CD4-positive, alpha-beta T cell (primary cell): Measurements from ENCODE around the gene VPS9D1. TPM values are rescaled to one million over a fixed set of nuclear protein-coding genes. Genes with fewer than 3 reads are reported as not detected.
A peak's percentile ranks its signal among the peaks of the same experiment; 100 is the strongest.

Experiments
- ATAC-seq: fragments of 200-7000 bp; cut with Tn5 transposase; one replicate; pipeline ENCODE4 v1.10.0; 2022; ENCODE audit warnings: mild to moderate bottlenecking; ENCODE audit not compliant: poor library complexity
- CTCF ChIA-PET: fragments of 350-600 bp; sonication (Branson Sonifier 250); formaldehyde crosslinking; loops from one replicate; lab custom pipeline; 2021; ENCODE audit warnings: antibody characterized with exemption, inconsistent platforms; lab: Charles Lee
- POLR2A ChIA-PET: fragments of 350-600 bp; sonication (Branson Sonifier 250); formaldehyde crosslinking; loops from one replicate; lab custom pipeline; 2021; ENCODE audit warnings: antibody characterized with exemption, inconsistent platforms; lab: Charles Lee
- DNase-seq, 14 experiments: peaks; one replicate each; pipeline ENCODE4 v3.0.0-alpha.2; 2013 to 2020; ENCODE audit warnings: mixed read lengths in 2 of 14
- H3K27ac ChIP-seq, 2 donors: one replicate each; pipeline versions ENCODE4 v1.5.1 to v1.7.0; 2013; ENCODE audit warnings: low read length in 2 of 2, low read depth in 1 of 2, mild to moderate bottlenecking in 1 of 2
- H3K27me3 ChIP-seq, 2 experiments: 1 replicate in 1 of 2; 2 replicates in 1 of 2; pipeline versions ENCODE4 v1.6.1 to v1.7.0; 2013; ENCODE audit warnings: low read length in 2 of 2, control low read depth in 1 of 2, mild to moderate bottlenecking in 1 of 2, moderate library complexity in 1 of 2; ENCODE audit not compliant: insufficient read depth in 2 of 2, control insufficient read depth in 1 of 2
- H3K36me3 ChIP-seq: one replicate; pipeline ENCODE4 v1.6.1; 2013; ENCODE audit warnings: low read length, control low read depth; ENCODE audit not compliant: insufficient read depth
- H3K4me1 ChIP-seq: one replicate; pipeline ENCODE4 v1.6.1; 2013; ENCODE audit warnings: low read length, control low read depth; ENCODE audit not compliant: insufficient read depth
- H3K4me3 ChIP-seq: one replicate; pipeline ENCODE4 v1.5.1; 2013; ENCODE audit warnings: mild to moderate bottlenecking, low read length, moderate library complexity
- H3K9me3 ChIP-seq, 2 experiments: 1 replicate in 1 of 2; 2 replicates in 1 of 2; pipeline versions ENCODE4 v1.6.1 to v1.7.0; 2013; ENCODE audit warnings: low read length in 2 of 2, mild to moderate bottlenecking in 2 of 2, control low read depth in 1 of 2, moderate library complexity in 1 of 2; ENCODE audit not compliant: control insufficient read depth in 1 of 2, insufficient read depth in 1 of 2
- H3K27ac Mint-ChIP-seq: one replicate; pipeline ENCODE4 v1.8.0; 2020; ENCODE audit warnings: mixed read lengths
- H3K27me3 Mint-ChIP-seq: one replicate; pipeline ENCODE4 v1.8.0; 2021; ENCODE audit warnings: mixed read lengths
- H3K36me3 Mint-ChIP-seq: one replicate; pipeline ENCODE4 v1.8.0; 2021; ENCODE audit warnings: low read depth, mixed read lengths
- H3K4me1 Mint-ChIP-seq: one replicate; pipeline ENCODE4 v1.8.0; 2021; ENCODE audit warnings: low read depth, mixed read lengths
- H3K4me3 Mint-ChIP-seq: one replicate; pipeline ENCODE4 v1.8.0; 2020; ENCODE audit warnings: mild to moderate bottlenecking, mixed read lengths
- H3K9me3 Mint-ChIP-seq: one replicate; pipeline ENCODE4 v1.8.0; 2020; ENCODE audit warnings: mixed read lengths
- intact Hi-C, 2 experiments: fragments of 100-400 bp; cut with DNase I in 1 of 2; cut with micrococcal nuclease in 1 of 2; formaldehyde crosslinking; loops; one replicate each; pipeline versions ENCODE4 v1.15.1 to v1.9.0; 2023 to 2025; cut with DNase I, micrococcal nuclease
- total RNA-seq, 174 experiments: library from RNA in 2 of 174; stranded (reverse) in 2 of 174; gene quantifications; one replicate each; pipeline ENCODE4 v1.2.3 and lab custom pipeline; 2021 to 2026
- TF ChIP-seq, protein P1 (sequence below): fragments of 200-600 bp; IDR thresholded peaks from one replicate; pipeline ENCODE4 v1.8.0; 2022; ENCODE audit warnings: antibody characterized with exemption, mild to moderate bottlenecking

The VPS9D1 gene
- total RNA-seq, 2 experiments from 2014 or later = 18.5 to 21.8 TPM

DNA sequence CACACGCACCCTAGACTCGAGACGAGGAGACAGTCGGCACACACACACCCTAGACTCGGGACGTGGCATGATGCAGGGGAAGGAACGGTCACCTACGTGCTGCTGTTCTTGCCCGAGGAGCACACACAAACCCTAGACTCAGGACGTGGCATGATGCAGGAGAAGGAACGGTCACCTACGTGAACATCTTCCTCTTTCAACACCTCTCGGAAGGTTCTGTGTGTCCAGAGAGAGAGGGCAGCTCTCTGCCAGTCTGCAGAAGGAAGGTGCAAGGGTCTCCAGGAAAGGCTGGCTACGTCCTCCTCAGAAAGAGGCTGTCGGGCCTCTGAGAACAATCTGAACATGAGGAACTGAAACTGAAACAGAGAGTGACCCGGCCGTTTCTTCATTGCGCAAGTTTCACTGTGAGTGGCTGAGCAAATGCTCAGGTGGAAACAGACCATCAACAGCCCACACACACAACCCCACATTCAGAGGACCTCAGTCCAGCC is 44.1 kb upstream of the VPS9D1 start:
- Mint-ChIP-seq H3K36me3 (peaks cover 4% of the 10 kb centered on the region), H3K9me3 (no peaks in the 10 kb centered on the region), H3K4me1 (peaks cover 29% of the 10 kb centered on the region), H3K27ac (peak overlapping the region; percentile 83), H3K27me3 (no peaks in the 10 kb centered on the region), H3K4me3 (peak overlapping the region; percentile 61)
- ChIA-PET POLR2A (interaction anchor here (1.2 to 1.7 kb wide), 2 partner anchors 24 to 64 kb away, joined by 3 to 4 read pairs; partner anchors contain the start of gene SPATA2L), CTCF (interaction anchor here (1.9 kb wide), 1 partner anchor 64 kb away, joined by 4 read pairs; no protein-coding TSS in a partner anchor)
- Histone ChIP-seq H3K4me3 (peak overlapping the region; percentile 54), H3K27me3 (no peaks in the 10 kb centered on the region), H3K27ac (peak overlapping the region; percentile 30 to 61), H3K4me1 (peaks cover 51% of the 10 kb centered on the region), H3K9me3 (no peaks in the 10 kb centered on the region), H3K36me3 (peaks cover 1% of the 10 kb centered on the region)
- ATAC-seq (peak; percentile 48), DNase-seq (peak in 7 of 14 experiments; percentile 7 to 80 (median 49))
- TF ChIP-seq, protein P1, sequence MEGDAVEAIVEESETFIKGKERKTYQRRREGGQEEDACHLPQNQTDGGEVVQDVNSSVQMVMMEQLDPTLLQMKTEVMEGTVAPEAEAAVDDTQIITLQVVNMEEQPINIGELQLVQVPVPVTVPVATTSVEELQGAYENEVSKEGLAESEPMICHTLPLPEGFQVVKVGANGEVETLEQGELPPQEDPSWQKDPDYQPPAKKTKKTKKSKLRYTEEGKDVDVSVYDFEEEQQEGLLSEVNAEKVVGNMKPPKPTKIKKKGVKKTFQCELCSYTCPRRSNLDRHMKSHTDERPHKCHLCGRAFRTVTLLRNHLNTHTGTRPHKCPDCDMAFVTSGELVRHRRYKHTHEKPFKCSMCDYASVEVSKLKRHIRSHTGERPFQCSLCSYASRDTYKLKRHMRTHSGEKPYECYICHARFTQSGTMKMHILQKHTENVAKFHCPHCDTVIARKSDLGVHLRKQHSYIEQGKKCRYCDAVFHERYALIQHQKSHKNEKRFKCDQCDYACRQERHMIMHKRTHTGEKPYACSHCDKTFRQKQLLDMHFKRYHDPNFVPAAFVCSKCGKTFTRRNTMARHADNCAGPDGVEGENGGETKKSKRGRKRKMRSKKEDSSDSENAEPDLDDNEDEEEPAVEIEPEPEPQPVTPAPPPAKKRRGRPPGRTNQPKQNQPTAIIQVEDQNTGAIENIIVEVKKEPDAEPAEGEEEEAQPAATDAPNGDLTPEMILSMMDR = no peak
- intact Hi-C loops = no loop called here

DNA sequence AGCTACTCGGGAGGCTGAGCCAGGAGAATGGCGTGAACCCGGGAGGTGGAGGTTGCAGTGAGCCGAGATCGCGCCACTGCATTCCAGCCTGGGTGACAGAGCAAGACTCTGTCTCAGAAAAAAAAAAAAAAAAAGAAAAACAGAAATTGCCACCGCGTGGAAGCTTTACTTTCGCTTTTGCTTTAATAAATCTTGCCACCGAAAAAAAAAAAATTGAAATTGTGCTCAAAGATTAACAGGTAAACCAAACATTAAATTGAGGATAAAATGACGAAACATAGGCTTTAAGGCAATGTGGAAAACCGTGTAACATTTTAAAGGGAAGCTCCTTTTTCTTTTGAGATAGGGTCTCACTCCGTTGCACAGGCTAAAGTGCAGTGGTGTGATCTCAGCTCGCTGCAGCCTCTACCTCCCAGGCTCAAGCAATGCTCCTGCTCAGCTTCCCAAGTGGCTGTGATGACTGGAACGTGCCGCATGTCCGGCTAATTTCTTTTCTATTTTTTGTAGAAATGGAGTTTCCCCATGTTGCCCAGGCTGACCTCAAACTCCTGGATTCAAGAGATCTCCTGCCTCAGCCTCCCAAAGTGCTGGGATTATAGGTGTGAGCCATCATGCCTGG is 40.7 kb upstream of the VPS9D1 start:
- H3K9me3 ChIP-seq = no peaks in the 10 kb centered on the region
- TF ChIP-seq, protein P1 = no peak
- H3K36me3 ChIP-seq = no peaks in the 10 kb centered on the region
- peaks cover 29% of the 10 kb centered on the region for H3K4me1 Mint-ChIP-seq
- H3K4me3 ChIP-seq = peak overlapping the region; percentile 48
- no peaks in the 10 kb centered on the region for H3K9me3 Mint-ChIP-seq
- POLR2A ChIA-PET = interaction anchor here (0.7 to 2.3 kb wide), 16 partner anchors 12 to 112 kb away, joined by 3 to 30 read pairs (median 3); partner anchors contain the start of genes TCF25 and VPS9D1
- peaks cover 4% of the 10 kb centered on the region for H3K36me3 Mint-ChIP-seq
- CTCF ChIA-PET = interaction anchor here (0.7 to 2.0 kb wide), 7 partner anchors 18 to 253 kb away, joined by 3 to 13 read pairs (median 5); partner anchors contain the start of gene SPG7
- H3K4me1 ChIP-seq = peaks cover 65% of the 10 kb centered on the region
- H3K27ac Mint-ChIP-seq = peak overlapping the region; percentile 88
- intact Hi-C loops = no loop called here
- H3K27me3 ChIP-seq = no peaks in the 10 kb centered on the region
- no peaks in the 10 kb centered on the region for H3K27me3 Mint-ChIP-seq
- DNase-seq = peak in 4 of 14 experiments; percentile 41 to 66 (median 49)
- peak; percentile 68 for ATAC-seq
- H3K27ac ChIP-seq = peak overlapping the region in 1 of 2 donors; percentile 24
- H3K4me3 Mint-ChIP-seq = peak overlapping the region; percentile 87

DNA sequence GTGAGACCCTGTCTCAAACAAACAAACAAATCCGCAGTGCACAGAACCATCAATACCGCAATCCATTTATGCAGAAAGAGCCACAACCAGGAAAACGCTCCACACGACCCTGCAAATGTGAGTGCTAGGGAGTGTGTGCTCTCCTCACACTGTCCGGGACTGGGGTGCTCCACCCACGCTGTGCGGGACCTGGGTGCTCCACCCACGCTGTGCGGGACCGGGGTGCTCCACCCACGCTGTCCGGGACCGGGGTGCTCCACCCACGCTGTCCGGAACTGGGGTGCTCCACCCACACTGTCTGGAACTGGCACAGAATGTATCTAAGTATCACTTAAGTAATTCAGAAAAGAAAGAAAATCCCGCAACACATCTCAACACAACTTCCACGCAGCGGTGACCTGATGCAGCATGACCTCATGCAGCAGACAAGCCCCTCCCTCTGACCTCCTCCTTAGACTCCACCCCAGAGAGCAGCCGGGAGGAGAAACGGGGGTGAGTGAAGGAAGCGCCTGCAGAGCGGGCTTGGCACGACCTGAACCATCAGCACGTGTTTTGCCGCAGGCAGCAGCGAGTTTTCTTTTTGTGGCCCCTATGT is 39.1 kb upstream of the VPS9D1 start:
- ChIA-PET CTCF (interaction anchor here (0.6 kb wide), 1 partner anchor 443 kb away, joined by 3 read pairs; no protein-coding TSS in a partner anchor), POLR2A (interaction anchor here (1.0 to 1.3 kb wide), 2 partner anchors 30 to 36 kb away, joined by 4 read pairs; no protein-coding TSS in a partner anchor)
- peak overlapping the region; percentile 87 for H3K4me3 Mint-ChIP-seq

More for the DNA sequence above, 39.1 kb upstream of the VPS9D1 start:
- Histone ChIP-seq H3K36me3 (no peaks in the 10 kb centered on the region), H3K9me3 (no peaks in the 10 kb centered on the region), H3K4me1 (peaks cover 58% of the 10 kb centered on the region), H3K4me3 (no peak overlapping the region), H3K27me3 (no peaks in the 10 kb centered on the region), H3K27ac (no peak overlapping the region)
- DNase-seq (peak in 4 of 14 experiments; percentile 7 to 68 (median 34)), ATAC-seq (peak; percentile 43)
- H3K36me3 Mint-ChIP-seq = peaks cover 4% of the 10 kb centered on the region
- TF ChIP-seq, protein P1 = no peak
- H3K27ac Mint-ChIP-seq = peak overlapping the region; percentile 88
- intact Hi-C loops = no loop called here
- H3K9me3 Mint-ChIP-seq = no peaks in the 10 kb centered on the region
- H3K27me3 Mint-ChIP-seq = no peaks in the 10 kb centered on the region
- peaks cover 29% of the 10 kb centered on the region for H3K4me1 Mint-ChIP-seq
